Endometrial microvascular endothelial cells (primary cell): Measurements from ENCODE around the gene BUB1B. TPM values are rescaled to one million over a fixed set of nuclear protein-coding genes. Genes with fewer than 3 reads are reported as not detected.

ENCODE experiments used
- in situ Hi-C: cut with HindIII; loops from 2 replicates; pipeline ENCODE4 v1.10.0; 2017; ENCODE audit warnings: low sequenced_read_pairs, low pct_unique_long_range_greater_than_20kb; ENCODE audit errors: inconsistent ontology term
- total RNA-seq: library from RNA; depleted of rRNA; stranded (reverse); fragments of >200 nt; gene quantifications from one replicate; pipeline ENCODE4 v1.2.3, GENCODE V29; 2015; ENCODE audit errors: inconsistent ontology term

Gene BUB1B
- total RNA-seq, 1 donor from 2014 or later, result 74.1 TPM

DNA sequence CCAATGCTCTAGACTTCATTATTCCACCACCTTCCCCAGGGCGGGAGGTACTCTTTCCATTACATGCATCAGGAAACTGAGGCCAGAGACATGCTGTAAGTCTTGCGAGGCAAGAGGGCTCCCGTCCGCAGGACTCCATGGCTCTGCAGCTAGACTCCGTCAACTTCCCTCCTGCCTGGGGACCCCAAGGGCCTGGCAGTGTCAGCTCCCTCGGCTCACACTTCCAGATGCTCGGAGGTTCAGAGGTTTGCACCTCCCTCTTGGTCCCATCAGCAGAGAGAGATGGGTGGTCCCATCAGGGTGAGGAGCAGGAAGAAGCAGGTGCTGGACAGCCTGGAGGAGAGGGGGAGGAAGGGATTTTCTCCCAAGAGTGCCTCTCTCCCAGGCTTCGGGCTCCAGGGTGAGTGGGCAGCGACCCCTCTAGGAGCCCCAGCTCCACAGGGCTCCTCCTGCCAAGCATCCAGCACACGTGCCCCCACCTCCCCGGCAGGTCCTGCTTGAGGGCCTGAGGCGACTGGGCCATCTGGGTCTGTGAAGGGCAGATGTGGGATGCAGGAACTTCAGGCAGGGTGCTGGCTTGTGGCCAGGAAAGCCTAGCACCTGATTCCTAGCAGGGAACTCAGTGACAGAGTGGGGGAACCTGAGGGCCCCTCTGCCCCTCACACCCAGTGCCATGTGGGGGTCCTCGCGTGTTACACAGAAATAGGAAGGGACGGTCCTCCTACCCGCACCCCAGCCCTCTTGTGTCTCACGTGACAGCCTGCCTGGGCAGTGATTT, 87.3 kb downstream of the BUB1B start:
- in situ Hi-C loops, result no loop called here

DNA sequence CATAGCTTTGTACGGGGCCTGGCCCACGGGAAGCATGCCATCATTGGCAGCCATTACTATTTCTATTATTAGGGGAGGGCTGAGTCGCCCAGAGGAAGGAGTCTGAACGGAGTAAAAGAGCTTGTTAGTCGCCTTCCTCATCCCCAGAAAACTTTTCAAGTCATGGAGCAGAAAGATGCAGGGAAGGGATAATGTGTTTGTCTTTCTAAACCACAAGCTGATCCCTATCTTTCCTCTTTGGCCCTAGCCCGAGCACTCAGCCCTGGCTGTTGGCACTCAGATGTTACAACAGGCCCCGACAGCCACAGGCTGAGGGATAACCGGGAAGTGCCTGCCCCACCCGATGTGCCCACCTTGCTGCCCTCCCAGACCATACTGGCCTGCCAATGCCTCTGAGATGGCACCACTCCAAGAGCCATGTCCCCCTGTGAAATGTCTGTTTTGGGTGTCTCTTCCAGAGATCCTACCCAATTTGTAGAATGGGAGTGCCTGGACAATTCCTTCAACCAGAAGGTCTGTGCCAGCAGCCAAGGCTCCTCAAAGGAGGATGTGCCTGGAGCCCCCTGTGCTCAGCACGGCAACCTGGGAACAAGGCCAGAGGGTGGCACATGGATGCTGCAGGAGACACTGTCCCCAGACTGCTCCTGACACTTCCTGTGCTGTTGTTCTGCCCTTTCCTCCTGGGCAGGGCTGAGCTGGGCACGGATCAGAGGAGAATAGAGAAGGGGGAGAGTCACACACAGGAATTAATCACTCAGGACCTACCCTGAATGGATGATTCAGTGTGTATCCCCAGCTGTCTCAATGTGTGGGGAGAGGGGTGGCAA, 88.8 kb downstream of the BUB1B start:
- in situ Hi-C loops, result no loop called here

DNA sequence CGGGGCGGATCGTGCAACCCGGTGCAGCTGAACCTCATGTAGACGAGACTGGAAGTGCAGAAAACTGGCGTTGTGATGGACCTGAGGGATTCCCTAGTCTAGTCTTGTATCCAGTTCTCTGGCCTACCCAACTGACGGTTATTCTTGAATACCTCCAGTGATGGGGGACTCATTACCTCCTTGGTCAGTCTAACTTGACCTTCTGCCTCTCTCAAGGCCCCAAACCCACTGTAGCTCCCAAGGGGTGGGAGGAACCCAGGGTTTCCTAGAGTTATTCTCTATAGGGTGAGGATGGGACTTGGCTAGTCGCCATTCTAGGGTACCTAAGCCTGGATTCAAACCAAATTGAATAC, 89.4 kb downstream of the BUB1B start:
- in situ Hi-C loops, result no loop called here

DNA sequence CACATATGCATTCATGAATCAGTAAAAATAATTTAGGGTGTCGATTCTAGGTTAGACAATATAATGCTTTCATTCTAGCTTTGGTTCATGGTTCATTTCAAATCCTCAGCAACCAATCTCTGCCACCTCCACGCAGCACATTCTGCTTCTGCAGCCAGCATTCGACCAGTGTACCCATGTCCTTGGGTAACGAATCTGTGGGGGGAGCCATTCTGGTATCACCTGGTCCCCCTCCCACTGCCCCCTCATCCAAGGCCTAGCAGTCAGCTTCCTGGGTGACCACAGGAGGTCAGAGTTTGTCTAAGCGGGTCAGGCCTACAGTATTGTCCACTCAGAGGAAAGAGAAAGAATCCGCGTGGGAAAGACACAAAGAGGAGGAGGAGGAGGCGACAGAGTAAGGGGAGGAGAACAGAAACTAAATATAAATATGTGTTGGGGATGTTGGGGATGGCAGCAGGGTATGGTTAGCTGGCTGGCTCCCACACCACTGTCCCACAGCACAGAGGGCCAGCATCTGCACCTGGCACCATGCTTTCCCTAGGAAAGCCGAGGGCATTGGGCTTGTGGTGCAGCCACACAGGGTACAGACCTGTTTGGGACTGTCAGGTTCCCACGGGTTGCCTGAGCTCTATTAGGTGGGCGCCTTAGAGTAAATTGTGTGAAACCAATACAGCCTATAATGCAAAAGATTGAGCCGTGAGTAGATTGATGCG, 90.1 kb downstream of the BUB1B start:
- in situ Hi-C loops, result no loop called here

DNA sequence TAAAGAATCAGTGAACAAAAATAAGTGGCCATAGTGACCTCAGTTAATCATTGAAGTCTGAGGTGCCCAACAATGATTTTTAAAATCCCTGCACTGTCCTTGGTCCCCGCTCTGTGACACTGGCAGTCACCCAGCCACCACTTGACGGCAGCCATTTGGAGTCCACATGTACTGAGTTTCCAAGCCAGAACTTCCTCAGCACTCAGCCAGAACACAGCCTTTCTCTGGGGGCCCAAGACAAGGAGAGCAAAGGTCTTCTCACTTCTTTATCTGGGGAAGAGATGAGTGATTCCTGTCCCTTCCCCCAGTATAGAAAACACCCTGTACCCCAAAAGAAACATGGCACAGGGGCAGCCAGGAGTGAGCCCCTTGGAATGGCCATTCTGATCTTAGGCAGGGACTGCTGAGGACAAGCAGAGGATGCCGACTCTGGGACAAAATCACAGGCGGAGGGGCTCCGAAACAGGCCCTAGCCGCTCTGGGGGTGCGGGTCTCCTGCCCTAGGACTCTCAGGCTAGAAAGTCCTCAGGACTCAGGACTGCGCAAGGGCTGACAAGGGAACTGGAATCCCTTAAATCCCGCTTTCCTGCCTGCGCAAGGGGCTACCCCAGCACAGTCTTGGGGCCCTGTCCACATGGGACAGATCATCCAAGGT, 90.7 kb downstream of the BUB1B start:
- in situ Hi-C loops, result no loop called here

DNA sequence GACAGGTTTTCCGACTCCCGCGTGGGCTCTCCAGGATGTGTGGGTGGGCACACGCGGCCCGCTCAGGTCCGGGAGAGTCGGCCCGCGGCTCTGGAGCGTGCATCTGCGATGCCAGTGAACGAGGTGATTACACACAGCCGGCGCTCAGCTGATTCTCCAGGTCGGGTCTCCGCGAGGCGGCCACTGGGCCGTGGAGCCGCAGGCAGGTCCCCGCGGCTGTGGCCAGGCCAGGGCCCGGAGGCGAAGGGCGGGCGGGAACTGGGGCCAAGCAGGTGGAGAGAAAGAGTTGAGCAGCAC, 91.2 kb downstream of the BUB1B start:
- in situ Hi-C loops, result no loop called here

DNA sequence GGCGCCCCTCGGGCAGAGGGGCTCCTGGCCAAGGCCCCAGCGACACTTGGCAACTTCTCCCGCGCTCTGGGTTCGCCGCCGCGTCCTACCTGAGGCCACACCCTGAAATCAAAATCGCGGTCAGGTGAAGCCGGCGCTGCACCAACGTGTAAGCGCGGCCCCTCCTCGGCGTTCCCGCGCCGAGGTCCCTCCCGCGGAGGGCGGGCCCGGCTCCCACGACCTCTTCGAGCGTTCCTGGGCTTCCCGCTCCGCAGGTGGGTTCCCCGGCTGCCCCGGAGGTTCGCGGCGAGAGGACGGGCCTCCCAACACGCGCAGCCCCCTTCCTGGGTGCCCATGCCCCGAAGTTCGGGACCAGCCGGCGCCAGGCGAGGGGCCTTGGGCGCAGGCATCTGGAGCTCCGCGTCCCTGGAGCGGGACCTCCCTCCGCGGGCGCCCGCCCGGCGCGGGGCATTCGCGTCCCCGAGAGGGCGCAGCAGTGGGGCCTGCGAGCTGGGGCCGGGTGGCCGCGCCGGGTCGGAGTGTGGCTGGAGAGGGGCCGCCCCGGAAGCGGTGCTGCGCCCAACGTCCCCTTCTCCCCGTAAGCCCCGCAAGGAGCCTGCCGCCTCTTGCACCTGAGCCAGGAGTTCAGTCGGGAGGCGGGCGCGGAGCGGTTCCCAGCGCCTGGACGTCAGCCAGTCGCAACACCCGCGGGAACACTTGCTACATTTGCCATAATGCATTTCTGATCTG, 91.7 kb downstream of the BUB1B start:
- in situ Hi-C loops, result no loop called here

DNA sequence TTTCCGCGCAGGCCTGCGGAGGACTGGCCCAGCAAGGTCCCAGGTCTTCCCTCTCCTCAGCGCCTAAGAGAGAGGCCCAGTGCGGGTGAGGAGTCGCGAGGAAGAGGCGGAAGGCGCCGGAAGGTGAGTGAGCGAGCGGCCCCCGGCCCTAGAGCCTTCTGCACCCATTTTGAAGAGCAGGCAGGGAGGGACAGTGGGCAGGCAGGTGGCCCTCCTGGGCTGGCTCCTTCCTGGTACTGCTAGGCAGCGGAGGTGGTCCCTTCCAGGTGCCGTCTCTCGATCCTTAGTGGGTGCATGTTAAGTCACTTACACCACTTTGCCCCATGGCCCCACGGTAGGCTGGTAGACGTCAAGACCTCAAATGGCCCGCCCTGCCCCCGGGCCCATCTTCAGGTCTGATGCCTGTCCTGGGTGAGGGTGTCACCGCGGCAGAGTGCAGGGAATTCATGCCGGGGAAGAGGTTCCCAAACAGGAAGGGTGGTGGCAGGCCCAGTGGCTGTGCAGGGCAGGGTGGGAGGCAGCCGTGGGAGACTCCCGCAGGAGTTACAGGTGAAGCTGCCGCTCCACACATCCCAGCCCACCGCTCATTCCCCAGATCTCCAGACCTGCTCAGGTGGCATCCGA, 92.4 kb downstream of the BUB1B start:
- in situ Hi-C loops, result no loop called here

DNA sequence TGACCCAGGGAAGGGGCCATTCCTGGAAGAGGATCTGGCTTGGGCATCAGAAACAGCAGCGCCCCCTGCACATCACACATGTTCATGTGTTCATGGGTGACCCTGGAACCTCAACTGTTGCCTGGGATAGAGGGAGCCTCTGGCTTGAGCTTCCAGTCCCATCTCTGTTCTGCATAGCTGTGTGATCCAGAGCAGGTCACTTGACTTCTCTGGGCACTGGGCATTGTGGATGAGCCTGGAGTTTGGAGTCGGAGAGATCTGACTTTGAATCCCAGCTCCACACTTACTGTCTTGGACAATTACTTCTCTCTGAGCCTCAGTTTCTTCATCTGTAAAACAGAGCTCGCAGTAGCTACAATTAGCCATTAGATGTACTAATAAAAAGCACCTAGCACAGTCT, 93.6 kb downstream of the BUB1B start:
- in situ Hi-C loops, result no loop called here

DNA sequence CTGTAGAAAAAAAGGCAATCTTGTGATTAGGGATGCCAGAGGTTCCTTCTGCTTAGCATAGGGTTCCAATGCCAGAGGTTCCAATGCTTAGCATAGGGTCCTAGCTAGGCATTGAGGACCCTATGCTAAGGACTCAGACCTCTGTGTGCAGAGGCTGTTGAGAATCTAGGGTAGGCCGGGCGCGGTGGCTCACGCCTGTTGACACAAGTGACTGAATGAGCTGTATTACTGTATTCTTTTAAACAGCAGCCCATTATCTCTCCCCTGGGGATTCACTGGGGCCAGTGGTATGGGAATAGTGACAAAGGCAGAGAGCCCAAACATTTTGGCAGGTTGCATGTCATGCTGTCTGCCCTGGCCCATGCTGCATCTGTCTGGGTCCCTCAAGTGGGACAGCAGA, 94.2 kb downstream of the BUB1B start:
- in situ Hi-C loops, result no loop called here

DNA sequence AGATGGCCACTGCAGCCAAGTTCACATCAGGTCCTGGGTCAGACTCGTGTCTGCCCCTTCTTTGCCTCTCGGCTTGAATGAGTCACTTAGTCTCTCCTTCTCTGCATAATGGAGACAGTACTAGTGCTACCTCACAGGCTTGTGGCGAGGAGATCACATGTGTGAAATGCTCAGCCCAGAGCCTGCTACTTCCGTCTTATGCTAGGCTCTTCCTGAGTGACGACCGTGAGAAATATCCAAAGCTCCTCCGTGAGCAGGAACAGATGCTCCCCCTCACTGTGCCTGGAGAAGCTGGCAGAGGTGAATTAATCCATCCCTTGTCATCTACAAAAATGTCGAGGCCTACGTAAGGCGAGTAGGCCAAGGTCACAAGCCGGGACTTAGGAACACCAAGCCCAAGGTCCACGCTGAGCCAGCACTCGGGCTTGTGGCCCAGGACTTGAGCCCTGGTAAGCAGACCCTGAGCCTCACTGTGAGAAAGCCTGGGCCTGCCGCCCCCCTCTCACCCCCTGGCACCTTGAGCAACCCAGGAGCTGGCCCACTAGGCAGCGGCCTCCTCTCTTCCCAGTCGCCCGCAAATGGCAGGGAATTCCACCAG, 95.9 kb downstream of the BUB1B start:
- in situ Hi-C loops, result no loop called here

DNA sequence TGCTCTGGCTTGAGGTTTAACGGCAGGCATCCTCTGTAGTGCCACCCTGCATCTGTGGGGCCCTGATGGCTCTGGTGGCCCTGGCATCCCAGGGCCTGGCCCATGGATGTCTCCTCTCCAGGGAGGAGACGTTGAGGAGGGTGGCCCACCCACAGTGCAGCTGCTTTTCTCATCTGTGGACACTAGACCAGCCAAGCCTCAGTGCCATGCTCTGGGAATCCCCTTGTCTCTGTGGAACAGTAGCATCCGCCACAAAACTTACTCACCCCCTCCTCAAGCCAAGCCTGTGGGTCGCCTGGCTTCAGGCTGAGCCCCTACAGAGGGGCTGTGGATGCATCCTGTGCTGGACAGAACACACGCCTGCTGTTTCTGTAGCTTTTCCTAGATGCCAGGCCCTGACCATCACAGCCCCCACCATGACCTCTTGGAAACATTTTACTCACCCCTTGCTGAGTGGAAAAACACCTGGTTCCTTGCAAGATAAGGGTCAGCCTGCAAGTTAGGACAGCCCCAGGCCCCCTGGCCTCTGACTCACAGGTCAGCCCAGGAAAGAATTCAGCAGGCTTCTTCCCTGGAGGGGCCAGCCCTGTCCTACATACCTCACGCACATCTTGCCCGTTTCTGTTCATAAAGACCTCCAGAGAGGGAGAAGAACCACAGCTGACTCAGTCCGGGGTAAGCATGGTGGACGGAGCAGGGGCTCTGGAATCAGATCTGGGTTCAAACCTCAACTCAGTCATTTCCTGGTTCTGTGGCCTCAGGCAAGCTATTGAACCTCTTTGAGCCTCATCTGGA, 97.0 kb downstream of the BUB1B start:
- in situ Hi-C loops, result no loop called here

DNA sequence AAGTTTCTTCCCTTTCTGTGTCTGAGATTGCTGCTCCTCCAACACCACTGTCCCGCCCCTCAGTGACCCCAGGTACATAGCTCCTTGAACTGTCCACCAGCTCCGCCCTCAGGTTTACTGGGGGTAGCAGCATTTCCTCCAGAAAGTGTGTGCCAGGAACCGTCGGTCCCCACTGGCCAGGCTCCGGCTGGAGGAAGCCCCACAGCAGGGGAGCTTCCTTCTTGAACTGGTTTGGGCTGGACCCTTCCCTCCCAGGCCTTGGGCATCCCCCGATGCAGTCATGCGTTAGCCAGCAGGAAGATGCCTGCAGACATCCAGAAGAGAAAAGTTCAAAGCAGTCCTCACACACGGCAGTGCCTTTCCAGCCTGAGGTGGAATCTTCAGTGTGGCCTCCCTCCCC, 97.7 kb downstream of the BUB1B start:
- in situ Hi-C loops, result no loop called here

DNA sequence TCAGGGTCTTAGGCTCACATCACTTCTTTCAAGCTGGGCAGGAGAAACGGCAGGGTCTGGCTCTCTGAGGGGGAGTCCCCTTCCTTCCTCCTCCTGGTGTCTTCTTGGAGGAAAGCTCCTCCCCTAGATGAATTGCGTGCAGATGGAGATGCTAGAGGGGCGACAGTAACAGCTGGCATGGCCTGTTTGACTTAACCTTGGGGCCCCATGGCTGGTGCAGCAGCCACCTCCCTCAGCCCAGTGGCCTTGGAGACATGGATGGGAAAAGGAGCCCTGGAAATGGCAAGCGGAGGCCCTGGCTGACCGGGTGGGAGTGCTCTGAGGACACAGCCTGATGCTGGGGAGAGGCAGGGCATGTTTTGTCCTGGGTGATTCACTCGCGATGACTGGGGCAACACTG, 98.2 kb downstream of the BUB1B start:
- in situ Hi-C loops, result no loop called here

DNA sequence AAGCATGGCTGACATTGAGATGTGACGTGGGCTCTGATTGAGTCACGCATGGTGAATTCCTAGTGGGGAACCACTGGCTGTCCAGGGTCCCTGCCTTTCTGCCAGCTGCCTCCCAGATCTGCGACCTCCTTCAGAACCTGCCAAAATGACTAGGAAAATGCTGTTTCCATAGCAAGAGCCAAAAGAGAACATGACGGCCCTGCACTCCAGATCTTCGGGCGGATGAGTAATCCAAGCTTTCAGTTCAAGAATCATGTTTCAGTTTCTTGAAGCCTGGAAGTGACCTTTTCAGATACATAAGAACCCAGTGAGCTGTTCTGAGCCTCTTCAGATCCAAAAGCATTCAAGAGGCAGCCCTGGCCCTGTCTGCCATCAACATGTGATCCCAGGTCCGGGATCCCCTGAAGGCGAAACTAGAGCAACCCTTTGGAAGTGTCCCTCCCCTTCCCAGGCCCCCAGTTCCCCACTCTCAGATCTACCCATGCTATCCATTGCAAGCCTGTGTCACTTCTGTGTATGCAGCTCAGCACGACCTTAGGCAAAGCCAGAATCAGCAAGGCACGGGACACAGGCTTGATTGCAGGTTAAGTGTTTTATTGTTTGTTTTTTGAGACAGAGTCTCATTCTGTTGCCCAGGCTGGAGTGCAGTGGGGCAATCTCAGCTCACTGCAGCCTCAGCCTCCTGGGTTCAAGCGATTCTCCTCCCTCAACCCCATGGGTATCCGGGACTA, 102.3 kb downstream of the BUB1B start:
- in situ Hi-C loops, result no loop called here

DNA sequence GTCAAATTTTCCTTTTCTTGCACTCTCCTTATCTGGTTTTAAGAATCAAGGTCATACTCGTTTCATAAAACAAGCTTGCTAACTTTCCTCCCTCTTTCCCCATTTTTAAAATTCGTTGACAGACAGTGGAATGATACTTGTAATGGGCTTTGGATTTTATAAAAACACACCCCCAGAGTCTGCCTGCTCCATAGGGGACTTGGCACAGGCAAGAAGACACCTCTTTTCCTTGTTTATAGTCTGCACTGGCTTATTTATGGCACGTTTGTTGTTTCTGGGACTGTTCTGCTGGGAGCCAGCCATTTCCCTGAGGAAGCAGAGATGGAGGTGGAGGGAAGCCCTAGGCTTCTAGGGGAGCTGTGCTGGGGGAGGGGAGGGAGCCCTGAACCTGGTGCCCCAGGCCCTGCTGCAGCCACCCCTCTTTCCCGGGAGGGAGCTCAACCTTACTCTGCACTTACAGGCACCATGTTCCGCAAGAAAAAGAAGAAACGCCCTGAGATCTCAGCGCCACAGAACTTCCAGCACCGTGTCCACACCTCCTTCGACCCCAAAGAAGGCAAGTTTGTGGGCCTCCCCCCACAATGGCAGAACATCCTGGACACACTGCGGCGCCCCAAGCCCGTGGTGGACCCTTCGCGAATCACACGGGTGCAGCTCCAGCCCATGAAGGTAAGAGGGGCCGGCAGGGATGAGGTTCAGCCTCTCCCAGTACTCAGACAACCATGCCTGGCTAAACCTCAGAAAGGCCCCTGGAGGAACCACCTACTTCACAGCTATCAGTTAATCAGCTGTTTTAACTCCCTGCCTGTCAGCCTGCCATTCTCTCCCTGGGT, 103.7 kb downstream of the BUB1B start:
- in situ Hi-C loops, result no loop called here
